Heart right ventricle (tissue), 16 donors: ENCODE data around the gene TSPAN18. TPM values are rescaled to one million over a fixed set of nuclear protein-coding genes. Genes with fewer than 3 reads are reported as not detected.
A peak's percentile ranks its signal among the peaks of the same experiment; 100 is the strongest.

Experiments used
- ATAC-seq, 8 donors: fragments of 200-7000 bp; cut with Tn5 transposase; one replicate each; pipeline ENCODE4 v1.9.1; 2020; ENCODE audit warnings: mild to moderate bottlenecking in 8 of 8, moderate library complexity in 8 of 8, moderate number of reproducible peaks in 1 of 8
- DNase-seq, 2 donors: peaks; one replicate each; pipeline ENCODE4 v3.0.0-alpha.2; 2020
- H3K27ac ChIP-seq, 10 donors: fragments of 200-600 bp; sonication (generic) in 2 of 10; one replicate each; pipeline versions ENCODE4 v1.5.0 to v1.8.0; 2020 to 2022; ENCODE audit warnings: mild to moderate bottlenecking in 3 of 10
- H3K27me3 ChIP-seq, 7 donors: fragments of 200-600 bp; one replicate each; pipeline ENCODE4 v1.8.0; 2021 to 2022; ENCODE audit warnings: mild to moderate bottlenecking in 2 of 7
- H3K36me3 ChIP-seq, 9 donors: fragments of 200-600 bp; sonication (generic) in 1 of 9; one replicate each; pipeline versions ENCODE4 v1.5.0 to v1.8.0; 2020 to 2022; ENCODE audit warnings: mild to moderate bottlenecking in 2 of 9
- H3K4me1 ChIP-seq, 9 donors: fragments of 200-600 bp; sonication (generic) in 1 of 9; one replicate each; pipeline versions ENCODE4 v1.5.0 to v1.8.0; 2020 to 2022; ENCODE audit warnings: mild to moderate bottlenecking in 4 of 9
- H3K4me3 ChIP-seq, 10 donors: fragments of 200-600 bp; sonication (generic) in 2 of 10; one replicate each; pipeline versions ENCODE4 v1.5.0 to v1.8.0; 2020 to 2022; ENCODE audit warnings: mild to moderate bottlenecking in 7 of 10, moderate library complexity in 2 of 10
- H3K9me3 ChIP-seq, 11 donors: fragments of 200-600 bp in 10 of 11; sonication (generic) in 2 of 11; one replicate each; pipeline versions ENCODE4 v1.5.0 to v1.8.0; 2013 to 2022; ENCODE audit warnings: mild to moderate bottlenecking in 2 of 11, control low read depth in 1 of 11, moderate library complexity in 1 of 11
- CTCF ChIP-seq, 9 donors: fragments of 200-600 bp; sonication (generic) in 2 of 9; IDR thresholded peaks; one replicate each; pipeline versions ENCODE4 v1.5.0 to v1.8.0; 2021 to 2022; ENCODE audit warnings: antibody characterized with exemption in 9 of 9, mild to moderate bottlenecking in 5 of 9, moderate library complexity in 1 of 9
- WGBS, 2 donors: extraction: QIAGEN DNeasy Blood & Tissue Kit; methylation state at CpG; one replicate each; pipeline ENCODE4 v1.1.7; 2013; ENCODE audit warnings: inconsistent platforms in 1 of 2; 5-methylcytosine and 5-hydroxymethylcytosine counted together
- intact Hi-C, 10 donors: fragments of 100-400 bp; cut with DNase I; formaldehyde crosslinking; loops; one replicate each; pipeline versions ENCODE4 v1.11.1 to v1.14.2; 2022
- polyA plus RNA-seq, 2 donors: library from polyadenylated mRNA; stranded (reverse); fragments of 200-250 nt; gene quantifications; one replicate each; pipeline ENCODE4 v1.2.3, GENCODE V29; 2013
- total RNA-seq, 10 donors: library from RNA; stranded (reverse); fragmentation: NEBNext Ultra II Directional in 3 of 10; extraction: Animal tissue kit (Norgen Biotek cat#: 25700) in 3 of 10; gene quantifications; one replicate each; pipeline versions ENCODE4 v1.2.1 to v1.2.4, GENCODE V29; 2021 to 2023
- donor health status: Arrhythmogenic right ventricular cardiomyopathy.
- donor health status: ischemic (EF 13 %, LVEDD 7.1; RV severe dilation, severe dysfunction).
- donor health status: healthy with polysubstance abuse.
- donor health status: DM: no; HTN: yes; CAD: no.
- donor health status: DM: no; HTN: no; CAD: no.
- donor health status: ischemic (EF 25% LVEDD 6.9; RV normal size, moderate dysfunction).
- donor health status: ischemic (EF 25% LVEDD 5.7; RV mildly dilated, moderate dysfunction).
- donor health status: healthy.
- donor health status: DM: yes; HTN: yes; CAD: no.
- donor health status: Ischemic cardiomyopathy.
- donor health status: ischemic (EF 35%, LVEDD 5.7; RV mildly dilated, moderate dysfunction).
- donor health status: nonischemic (EF 11% LVEDD 7.7; RV severe dilation, severe dysfunction).
- donor health status: DM: yes; HTN: yes; CAD: no.
- donor health status: PGD.
- donor health status: ischemic (EF 29% LVEDD 5.4; RV normal size, mild dysfunction).
- donor health status: nonischemic (EF 23%, LVEDD 6.1; RV moderate dilation, normal function).

TSPAN18 gene
- total and polyA plus RNA-seq, 12 donors: 37.7 to 140 (median 92.9) TPM

GRCh38 chr11:44737245-44738085 lies 10.7 kb downstream of the TSPAN18 start:
- ATAC-seq (no peak), DNase-seq (no peak)
- intact Hi-C loops: no loop called here
- peaks cover 0 to 10% (median 0%) of the 10 kb centered on the region in 9 donors for H3K36me3 ChIP-seq
- H3K4me1 ChIP-seq: peaks cover 14 to 95% (median 68%) of the 10 kb centered on the region in 9 donors
- no peaks in the 10 kb centered on the region for H3K27me3 ChIP-seq
- TF ChIP-seq CTCF (IDR thresholded peaks at IDR 0.05): no peak
- WGBS, 2 donors: 73% methylated on average over 11 of the region's 11 CpGs
- peak overlapping the region in 2 of 10 donors; percentile 9 to 14 for H3K27ac ChIP-seq
- H3K4me3 ChIP-seq: no peak overlapping the region
- no peaks in the 10 kb centered on the region for H3K9me3 ChIP-seq

- intact Hi-C loops: no loop called here
- no peak for TF ChIP-seq CTCF (IDR thresholded peaks at IDR 0.05)
- peaks cover 0 to 10% (median 0%) of the 10 kb centered on the region in 9 donors for H3K36me3 ChIP-seq
- ATAC-seq (no peak), DNase-seq (no peak)
- H3K9me3 ChIP-seq: no peaks in the 10 kb centered on the region
- H3K4me1 ChIP-seq: peaks cover 25 to 95% (median 71%) of the 10 kb centered on the region in 9 donors
- H3K27me3 ChIP-seq: no peaks in the 10 kb centered on the region
- peak overlapping the region in 2 of 10 donors; percentile 34 to 69 for H3K27ac ChIP-seq
- H3K4me3 ChIP-seq: no peak overlapping the region
- 66 to 76% methylated on average over 5 of the region's 5 CpGs for WGBS, 2 donors
These were observed 12.0 kb downstream of the TSPAN18 start for GRCh38 chr11:44738791-44739190.

GRCh38 chr11:44740967-44741366 lies 14.2 kb downstream of the TSPAN18 start:
- Histone ChIP-seq H3K27me3 (no peaks in the 10 kb centered on the region), H3K4me3 (no peak overlapping the region), H3K36me3 (peaks cover 0 to 10% (median 0%) of the 10 kb centered on the region in 9 donors), H3K4me1 (peaks cover 23 to 90% (median 70%) of the 10 kb centered on the region in 9 donors), H3K27ac (peak overlapping the region in 7 of 10 donors; percentile 26 to 74 (median 66)), H3K9me3 (no peaks in the 10 kb centered on the region)
- no peak for DNase-seq
- intact Hi-C loops: no loop called here
- TF ChIP-seq CTCF (IDR thresholded peaks at IDR 0.05): no peak
- ATAC-seq: peak in 6 of 8 donors; percentile 20 to 72 (median 50)
- 30 to 41% methylated on average over 8 of the region's 8 CpGs for WGBS, 2 donors

GRCh38 chr11:44741976-44742375 lies 15.2 kb downstream of the TSPAN18 start:
- intact Hi-C loops: no loop called here
- TF ChIP-seq CTCF (IDR thresholded peaks at IDR 0.05): no peak

More at GRCh38 chr11:44741976-44742375, 15.2 kb downstream of the TSPAN18 start:
- Histone ChIP-seq H3K27me3 (no peaks in the 10 kb centered on the region), H3K36me3 (peaks cover 0 to 7% (median 0%) of the 10 kb centered on the region in 9 donors), H3K4me3 (no peak overlapping the region), H3K9me3 (no peaks in the 10 kb centered on the region), H3K27ac (peak overlapping the region in 5 of 10 donors; percentile 23 to 74 (median 66)), H3K4me1 (peaks cover 28 to 96% (median 76%) of the 10 kb centered on the region in 9 donors)
- 79 to 84% methylated on average over 4 of the region's 4 CpGs for WGBS, 2 donors
- DNase-seq (no peak), ATAC-seq (no peak)
